Right cardiac atrium (tissue), 5 donors: ENCODE measurements around the gene FPR2. TPM values are rescaled to one million over a fixed set of nuclear protein-coding genes. Genes with fewer than 3 reads are reported as not detected.
A peak's percentile ranks its signal among the peaks of the same experiment; 100 is the strongest.
"Not testable (repeated sequence)": the region's sequence is repeated elsewhere in the genome, so short reads cannot be mapped to it uniquely, and the experiment has no call there.

Experiments
- ATAC-seq, 2 donors: fragments of 200-7000 bp; cut with Tn5 transposase; one replicate each; pipeline versions ENCODE4 v1.8.0 to v1.9.1; 2020; ENCODE audit warnings: moderate library complexity in 2 of 2, mild to moderate bottlenecking in 1 of 2
- DNase-seq, 3 donors: peaks; one replicate each; pipeline ENCODE4 v3.0.0-alpha.2; 2020
- H3K27ac ChIP-seq: one replicate; pipeline ENCODE4 v1.5.1; 2013; ENCODE audit warnings: mild to moderate bottlenecking, low read length, control low read depth, moderate library complexity
- H3K27me3 ChIP-seq: one replicate; pipeline ENCODE4 v1.6.1; 2013; ENCODE audit not compliant: control insufficient read depth, insufficient read depth
- H3K4me1 ChIP-seq: one replicate; pipeline ENCODE4 v1.6.1; 2013; ENCODE audit warnings: low read length; ENCODE audit not compliant: control insufficient read depth, insufficient read depth
- H3K4me3 ChIP-seq: one replicate; pipeline ENCODE4 v1.5.1; 2013; ENCODE audit warnings: low read length, control low read depth
- H3K9me3 ChIP-seq: one replicate; pipeline ENCODE4 v1.6.1; 2013; ENCODE audit warnings: low read length; ENCODE audit not compliant: control insufficient read depth
- WGBS: extraction: QIAGEN DNeasy Blood & Tissue Kit; methylation state at CpG from one replicate; pipeline ENCODE4 v1.1.7; 2013; 5-methylcytosine and 5-hydroxymethylcytosine counted together
- intact Hi-C, 4 donors: fragments of 100-400 bp; cut with DNase I; formaldehyde crosslinking; loops; one replicate each; pipeline versions ENCODE4 v1.11.0 to v1.14.0; 2022 to 2023
- polyA plus RNA-seq: library from polyadenylated mRNA; stranded (reverse); fragments of 200-250 nt; gene quantifications from one replicate; pipeline ENCODE4 v1.2.3, GENCODE V29; 2013
- total RNA-seq, 4 donors: library from RNA; stranded (reverse); fragmentation: NEBNext Ultra II Directional; extraction: Animal tissue kit (Norgen Biotek cat#: 25700); gene quantifications; one replicate each; pipeline ENCODE4 v1.2.1, GENCODE V29; 2021
- donor health status: healthy with polysubstance abuse.
- donor health status: DM: no; HTN: yes; CAD: no.
- donor health status: DM: no; HTN: no; CAD: no.
- donor health status: DM: no; HTN: yes; CAD: no; lungs with severe emphysema.
- donor health status: DM: yes; HTN: yes; CAD: no.

The FPR2 gene
- total and polyA plus RNA-seq, 5 donors, result 0.09 to 1.4 (median 0.91) TPM

DNA sequence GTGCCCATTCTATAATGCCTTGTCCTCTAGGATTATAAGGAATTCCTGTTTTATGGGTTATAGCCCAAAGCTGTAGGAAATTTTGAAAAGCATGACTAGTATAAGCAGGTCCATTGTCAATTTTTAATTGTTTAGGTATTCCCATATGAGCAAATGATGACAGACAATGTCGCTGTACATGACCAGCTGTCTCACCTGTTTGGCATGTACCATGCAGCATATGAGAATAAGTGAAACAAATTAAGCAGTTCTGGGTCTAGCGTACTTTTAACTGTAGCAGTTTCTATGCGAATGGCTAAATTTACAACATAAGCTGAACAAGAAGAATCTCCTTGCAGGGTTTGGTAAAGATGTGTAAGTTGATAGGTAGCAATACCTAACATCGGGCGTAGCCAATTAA is 45.6 kb downstream of the FPR2 start:
- 88% methylated on average over 5 of the region's 5 CpGs for WGBS

DNA sequence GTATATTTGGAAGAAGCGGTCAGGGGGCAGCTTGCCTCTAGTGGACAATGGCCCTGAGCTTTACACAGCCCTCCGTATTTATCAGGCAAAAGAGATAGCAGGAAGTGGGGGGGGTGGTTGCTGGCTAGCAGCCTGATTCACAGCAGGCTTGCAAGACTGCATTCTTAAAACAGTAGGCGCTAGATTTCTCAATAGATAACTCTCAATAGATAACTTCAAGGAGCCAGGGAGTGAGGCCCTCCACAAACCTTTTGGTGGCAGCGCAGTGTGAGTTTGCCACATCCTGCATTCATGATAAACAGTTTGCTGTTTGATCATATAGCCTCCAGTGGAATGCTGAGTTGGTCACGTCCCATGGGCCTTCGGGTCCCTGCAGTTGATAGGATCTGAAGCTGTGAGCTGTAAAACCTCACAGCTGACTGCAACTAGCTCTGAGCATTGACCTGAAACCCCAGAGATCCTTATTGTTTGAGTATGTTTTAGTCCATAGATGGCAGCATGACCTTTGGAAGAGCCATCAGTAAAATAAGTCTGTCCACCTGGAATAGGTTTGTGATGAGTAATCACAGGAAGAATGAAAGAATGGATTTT is 46.2 kb downstream of the FPR2 start:
- ATAC-seq (peak in 1 of 2 donors; percentile 35), DNase-seq (peak in 2 of 3 donors; percentile 71 to 74)
- H3K4me3 ChIP-seq, result no peak overlapping the region
- H3K9me3 ChIP-seq, result no peaks in the 10 kb centered on the region
- WGBS, result 27% methylated on average over 6 of the region's 6 CpGs
- H3K4me1 ChIP-seq, result no peaks in the 10 kb centered on the region
- intact Hi-C loops, result loop anchor here in 1 of 4 donors (10.0 kb wide), 1 partner anchor 122 kb away; no protein-coding TSS in a partner anchor
- no peak overlapping the region for H3K27ac ChIP-seq
- H3K27me3 ChIP-seq, result no peaks in the 10 kb centered on the region

More for the DNA sequence above, 45.6 kb downstream of the FPR2 start:
- H3K27ac ChIP-seq, H3K9me3 ChIP-seq, H3K4me3 ChIP-seq, H3K4me1 ChIP-seq, ATAC-seq, DNase-seq, H3K27me3 ChIP-seq: not testable (repeated sequence)
- intact Hi-C loops, result loop anchor here in 1 of 4 donors (10.0 kb wide), 1 partner anchor 122 kb away; no protein-coding TSS in a partner anchor

DNA sequence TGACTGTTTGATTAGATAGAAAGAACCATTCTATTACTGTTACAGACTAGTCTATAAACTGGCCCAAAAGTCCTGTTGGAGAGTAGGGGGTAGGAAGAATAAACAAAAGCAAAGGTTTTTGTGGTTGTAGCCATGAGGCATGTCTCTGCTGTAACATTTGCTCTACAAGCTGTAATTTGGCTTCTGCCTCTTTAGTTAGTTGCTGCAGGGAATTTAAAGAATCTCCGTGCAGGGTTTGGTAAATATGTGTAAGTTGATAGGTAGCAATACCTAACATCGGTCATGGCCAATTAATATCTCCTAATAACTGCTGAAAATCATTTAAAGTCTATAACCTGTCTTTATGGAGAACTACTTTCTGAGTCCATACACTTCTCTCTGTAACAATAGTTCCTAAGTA is 46.9 kb downstream of the FPR2 start:
- DNase-seq (no peak), ATAC-seq (no peak)
- intact Hi-C loops, result loop anchor here in 1 of 4 donors (10.0 kb wide), 1 partner anchor 123 kb away; no protein-coding TSS in a partner anchor
- Histone ChIP-seq H3K27ac (no peak overlapping the region), H3K27me3 (no peaks in the 10 kb centered on the region), H3K4me3 (no peak overlapping the region), H3K4me1 (no peaks in the 10 kb centered on the region), H3K9me3 (no peaks in the 10 kb centered on the region)
- WGBS, result 74% methylated on average over 2 of the region's 2 CpGs

DNA sequence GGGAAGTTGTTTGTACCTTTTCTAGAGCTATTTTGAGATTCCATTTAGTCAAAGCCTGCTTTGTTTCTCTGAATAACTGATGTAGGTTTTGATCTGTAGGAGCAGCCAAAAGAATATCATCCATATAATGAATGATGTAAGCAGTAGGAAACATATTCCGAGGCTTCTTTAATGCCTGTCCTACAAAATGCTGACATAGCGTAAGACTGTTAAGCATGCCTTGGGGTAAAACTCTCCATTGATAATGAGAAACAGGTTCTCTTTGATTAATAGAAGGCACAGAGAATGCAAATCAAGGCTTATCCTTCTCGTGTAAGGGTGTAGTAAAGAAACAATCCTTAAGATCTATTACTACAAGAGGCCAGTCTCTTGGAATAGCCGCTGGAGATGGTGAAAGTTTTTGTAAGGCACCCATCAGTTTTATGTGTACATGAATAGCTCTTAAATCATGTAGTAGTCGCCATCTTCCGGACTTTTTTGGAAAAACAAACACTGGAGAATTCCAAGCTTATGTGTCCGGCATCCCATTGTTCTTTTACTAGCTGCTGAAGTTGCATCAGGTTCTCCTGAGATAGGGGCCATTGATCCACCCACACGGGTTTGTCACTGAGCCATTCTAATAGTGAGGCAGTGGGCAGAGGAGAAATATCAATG is 47.5 kb downstream of the FPR2 start:
- 45% methylated on average over 8 of the region's 8 CpGs for WGBS
- Histone ChIP-seq H3K27ac (no peak overlapping the region), H3K4me1 (no peaks in the 10 kb centered on the region), H3K27me3 (no peaks in the 10 kb centered on the region), H3K4me3 (no peak overlapping the region), H3K9me3 (no peaks in the 10 kb centered on the region)
- ATAC-seq (peak; percentile 73 to 88), DNase-seq (no peak)
- intact Hi-C loops, result loop anchor here in 1 of 4 donors (10.0 kb wide), 1 partner anchor 124 kb away; no protein-coding TSS in a partner anchor

DNA sequence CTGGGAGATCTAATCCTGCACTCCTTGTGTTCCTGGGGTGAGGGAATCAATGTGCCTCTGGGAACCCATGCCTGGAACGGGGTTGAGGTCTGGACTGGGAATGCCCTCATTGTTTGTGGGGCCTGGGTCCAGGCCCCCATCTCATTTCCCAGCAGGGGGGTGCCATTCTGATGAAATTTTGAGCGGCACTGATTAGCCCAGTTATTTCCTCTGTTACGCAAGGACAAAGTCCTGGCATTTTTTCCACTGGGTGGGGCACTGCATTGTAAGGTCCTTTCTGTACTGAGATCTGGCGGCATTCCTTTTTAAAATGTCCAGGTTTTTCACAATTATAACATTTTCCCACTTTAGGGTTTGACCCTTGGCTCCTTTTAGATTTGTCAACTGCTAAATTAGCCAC is 48.8 kb downstream of the FPR2 start:
- Histone ChIP-seq H3K27ac (peak overlapping the region; percentile 30), H3K9me3 (no peaks in the 10 kb centered on the region), H3K27me3 (no peaks in the 10 kb centered on the region), H3K4me3 (no peak overlapping the region), H3K4me1 (no peaks in the 10 kb centered on the region)
- DNase-seq, result peak; percentile 32 to 71 (median 34)
- intact Hi-C loops, result loop anchor here in 2 of 4 donors (10.0 kb wide), 2 partner anchors 125 to 335 kb away; partner anchors contain the start of gene CEACAM18 (in 1 of the 2)
- 53% methylated on average over 4 of the region's 4 CpGs for WGBS
- peak; percentile 66 to 77 for ATAC-seq

DNA sequence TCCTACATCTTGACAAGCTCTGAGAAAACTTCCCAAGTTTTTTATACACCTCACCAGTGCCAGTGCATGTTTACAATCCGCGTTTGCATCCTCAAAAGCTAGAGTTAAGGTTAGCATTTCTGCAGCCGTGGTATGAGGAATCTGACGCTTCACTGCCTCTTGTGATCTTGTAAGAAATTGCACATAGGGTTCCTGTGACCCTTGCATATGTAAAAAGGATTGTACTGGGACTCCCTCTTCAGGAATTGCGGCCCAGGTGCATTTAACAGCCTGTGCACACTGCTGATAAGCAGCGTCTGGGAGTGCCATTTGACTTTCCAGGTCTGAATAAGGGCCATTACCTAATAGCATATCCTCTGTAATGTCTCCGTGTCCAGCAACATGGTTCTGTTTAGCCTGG is 49.2 kb downstream of the FPR2 start:
- Histone ChIP-seq H3K4me3 (no peak overlapping the region), H3K27me3 (no peaks in the 10 kb centered on the region), H3K27ac (no peak overlapping the region), H3K9me3 (no peaks in the 10 kb centered on the region), H3K4me1 (no peaks in the 10 kb centered on the region)
- ATAC-seq (no peak), DNase-seq (peak in 1 of 3 donors; percentile 52)
- intact Hi-C loops, result loop anchor here in 1 of 4 donors (10.0 kb wide), 1 partner anchor 335 kb away; the partner anchor contains the start of gene CEACAM18
- WGBS, result 47% methylated on average over 7 of the region's 7 CpGs

DNA sequence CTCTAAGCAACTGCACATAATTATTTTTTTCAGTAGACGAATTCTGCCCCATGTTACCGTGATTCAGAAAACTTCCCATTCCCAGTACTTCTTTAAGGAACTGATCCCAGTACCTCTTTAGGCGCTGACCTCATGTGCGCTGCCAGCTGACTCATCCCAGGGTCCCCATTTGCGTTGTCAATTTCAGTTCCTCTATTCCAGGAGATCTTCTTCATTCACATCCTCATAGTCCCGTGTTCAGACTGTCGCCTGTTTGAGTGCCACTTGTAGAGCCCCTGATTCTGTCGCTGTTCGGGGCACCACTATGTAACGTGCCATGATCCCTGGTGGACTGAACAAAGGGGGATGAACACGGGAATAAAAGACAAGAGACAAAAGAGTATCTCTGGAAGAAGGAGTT is 50.4 kb downstream of the FPR2 start:
- Histone ChIP-seq H3K27me3 (no peaks in the 10 kb centered on the region), H3K4me3 (no peak overlapping the region), H3K27ac (no peak overlapping the region), H3K4me1 (no peaks in the 10 kb centered on the region), H3K9me3 (no peaks in the 10 kb centered on the region)
- intact Hi-C loops, result loop anchor here in 1 of 4 donors (10.0 kb wide), 1 partner anchor 337 kb away; the partner anchor contains the start of gene CEACAM18
- ATAC-seq (peak in 1 of 2 donors; percentile 10), DNase-seq (peak in 2 of 3 donors; percentile 66 to 73)
- WGBS, result 85% methylated on average over 11 of the region's 11 CpGs

DNA sequence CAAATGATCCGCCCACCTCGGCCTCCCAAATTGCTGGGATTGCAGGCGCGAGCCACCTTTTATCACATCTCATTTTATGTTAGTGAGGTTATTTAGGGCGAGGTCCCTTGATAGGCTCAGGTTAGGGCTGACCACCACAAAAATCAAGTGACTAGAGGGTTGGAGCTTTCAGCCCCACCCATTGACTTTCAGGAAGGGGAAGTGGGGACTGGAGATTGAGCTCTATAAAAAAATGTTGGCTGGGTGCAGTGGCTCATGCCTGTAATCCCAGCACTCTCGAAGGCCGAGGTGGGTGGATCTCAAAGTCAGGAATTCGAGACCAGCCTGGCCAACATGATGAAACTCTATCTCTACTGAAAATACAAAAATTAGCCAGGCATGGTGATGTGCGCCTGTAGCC is 54.1 kb downstream of the FPR2 start:
- no peak for ATAC-seq
- intact Hi-C loops, result loop anchor here in 1 of 4 donors (10.0 kb wide), 1 partner anchor 340 kb away; the partner anchor contains the start of gene CEACAM18
- Histone ChIP-seq H3K4me3 (no peak overlapping the region), H3K4me1 (no peaks in the 10 kb centered on the region), H3K27ac (no peak overlapping the region), H3K27me3 (no peaks in the 10 kb centered on the region), H3K9me3 (no peaks in the 10 kb centered on the region)
- DNase-seq, result no peak
- WGBS, result 83% methylated on average over 9 of the region's 9 CpGs

DNA sequence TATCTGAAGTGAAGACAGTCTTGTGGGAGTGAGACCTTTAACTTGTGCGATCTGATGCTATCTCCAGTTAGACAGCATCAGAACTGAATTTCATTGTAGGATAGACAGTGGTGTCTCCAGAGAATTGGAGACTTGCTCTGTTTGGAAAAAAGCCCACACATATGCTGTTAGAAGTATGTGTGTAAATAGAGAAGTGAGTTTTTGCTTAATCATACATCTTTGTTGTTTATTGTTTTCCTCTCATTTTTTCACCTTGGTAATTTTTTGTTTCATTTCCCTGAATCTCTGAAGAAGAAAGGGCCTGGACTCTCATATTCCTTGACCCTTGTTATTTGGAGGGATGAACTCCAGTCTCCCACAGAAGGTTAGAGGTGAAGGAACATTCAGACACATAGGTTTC is 55.7 kb downstream of the FPR2 start:
- intact Hi-C loops, result loop anchor here in 1 of 4 donors (10.0 kb wide), 1 partner anchor 342 kb away; the partner anchor contains the start of gene CEACAM18

DNA sequence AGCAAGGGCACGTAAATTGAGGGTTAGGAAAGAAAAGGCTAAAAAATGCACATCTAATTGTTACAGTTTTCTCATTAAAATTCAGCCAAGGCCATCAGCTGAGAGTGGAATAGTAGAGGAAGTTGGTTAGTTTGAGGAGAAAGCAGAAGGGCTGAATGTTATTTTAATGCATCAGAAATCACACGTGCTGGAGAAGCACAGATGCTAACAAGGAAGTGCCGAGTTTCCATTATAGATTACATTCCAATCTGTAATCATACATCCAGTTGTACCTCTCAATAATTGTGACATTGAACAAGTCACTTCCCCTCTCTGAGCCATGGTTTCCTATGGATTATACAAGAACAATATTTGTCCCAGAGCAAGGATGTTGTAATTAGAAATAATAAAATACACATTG is 59.0 kb downstream of the FPR2 start:
- ATAC-seq (no peak), DNase-seq (no peak)
- Histone ChIP-seq H3K9me3 (no peaks in the 10 kb centered on the region), H3K27ac (no peak overlapping the region), H3K4me1 (no peaks in the 10 kb centered on the region), H3K27me3 (no peaks in the 10 kb centered on the region), H3K4me3 (no peak overlapping the region)
- intact Hi-C loops, result no loop called here
- WGBS, result 50% methylated on average over 3 of the region's 3 CpGs

More for the DNA sequence above, 55.7 kb downstream of the FPR2 start:
- Histone ChIP-seq H3K27ac (no peak overlapping the region), H3K4me1 (no peaks in the 10 kb centered on the region), H3K4me3 (no peak overlapping the region), H3K27me3 (no peaks in the 10 kb centered on the region), H3K9me3 (no peaks in the 10 kb centered on the region)
- DNase-seq (no peak), ATAC-seq (no peak)
- WGBS, result 60% methylated on average over 1 of the region's 1 CpG
